Vagina (tissue), 2 donors: ENCODE data around the gene IYD. TPM values are rescaled to one million over a fixed set of nuclear protein-coding genes. Genes with fewer than 3 reads are reported as not detected.
A peak's percentile ranks its signal among the peaks of the same experiment; 100 is the strongest.

Source experiments
- DNase-seq, 2 donors: peaks; one replicate each; pipeline ENCODE4 v3.0.0-alpha.2; 2017; ENCODE audit errors: extremely low spot score in 2 of 2
- H3K27ac ChIP-seq: fragments of 200-600 bp; sonication (generic); one replicate; pipeline ENCODE4 v1.5.1; 2019
- H3K27me3 ChIP-seq: fragments of 200-600 bp; sonication (generic); one replicate; pipeline ENCODE4 v1.5.1; 2019
- H3K36me3 ChIP-seq, 2 donors: fragments of 200-600 bp; sonication (generic); one replicate each; pipeline ENCODE4 v1.5.1; 2017 to 2019
- H3K4me1 ChIP-seq: fragments of 200-600 bp; sonication (generic); one replicate; pipeline ENCODE4 v1.5.1; 2019
- H3K4me3 ChIP-seq, 2 donors: fragments of 200-600 bp; sonication (generic); 1 replicate in 1 of 2; 2 replicates in 1 of 2; pipeline ENCODE4 v1.5.1; 2016 to 2019
- H3K9me3 ChIP-seq: fragments of 200-600 bp; sonication (generic); one replicate; pipeline ENCODE4 v1.5.1; 2019
- POLR2A ChIP-seq, 2 donors: fragments of 450-650 bp; IDR thresholded peaks; one replicate each; pipeline ENCODE4 v1.6.1; 2017; ENCODE audit warnings: antibody characterized with exemption in 2 of 2, mild to moderate bottlenecking in 2 of 2, moderate library complexity in 2 of 2
- POLR2AphosphoS5 ChIP-seq, 2 donors: sonication (generic); formaldehyde crosslinking; IDR thresholded peaks; one replicate each; pipeline ENCODE4 v1.9.0; 2017; ENCODE audit warnings: antibody characterized with exemption in 2 of 2, mild to moderate bottlenecking in 2 of 2, low read depth in 1 of 2; ENCODE audit not compliant: insufficient read depth in 1 of 2
- intact Hi-C: fragments of 100-400 bp; cut with DNase I; formaldehyde crosslinking; loops from one replicate; pipeline ENCODE4 v1.15.1; 2023
- small RNA-seq: library from RNA; depleted of rRNA; stranded (forward); fragments of <200 nt; gene quantifications from one replicate; pipeline ENCODE3, GENCODE V24; 2016
- total RNA-seq: library from RNA; depleted of rRNA; stranded (reverse); fragments of >200 nt; gene quantifications from one replicate; pipeline ENCODE4 v1.2.3, GENCODE V29; 2016
- TF ChIP-seq, protein P1 (sequence below), 3 experiments: fragments of 450-650 bp in 2 of 3; fragments of 200-600 bp in 1 of 3; sonication (generic) in 1 of 3; IDR thresholded peaks; one replicate each; pipeline ENCODE4 v1.5.1; 2017 to 2019; ENCODE audit warnings: antibody characterized with exemption in 3 of 3, mild to moderate bottlenecking in 2 of 3, moderate library complexity in 2 of 3

The IYD gene
- total RNA-seq, 1 donor from 2014 or later, result not detected

DNA sequence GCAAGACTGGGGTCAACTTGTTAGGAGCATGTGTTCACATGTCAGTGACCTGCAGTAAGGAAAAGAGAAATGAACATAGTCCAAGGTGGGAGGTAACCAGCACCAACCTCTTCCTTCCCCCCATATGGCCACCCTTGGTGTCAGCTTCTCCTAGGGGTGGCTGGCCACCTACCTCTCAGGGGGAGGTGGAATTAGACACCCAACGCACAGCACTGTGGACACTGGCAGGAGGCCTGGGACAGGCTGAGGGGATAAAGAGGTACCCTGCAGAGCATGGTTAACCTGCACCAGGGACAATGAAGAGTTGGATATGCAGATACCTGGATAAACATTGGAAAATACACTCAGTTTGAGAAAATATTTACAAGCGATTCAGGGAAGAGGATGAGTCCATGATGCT, 84.5 kb downstream of the IYD start:
- intact Hi-C loops, result no loop called here
- TF ChIP-seq POLR2AphosphoS5 (IDR thresholded peaks at IDR 0.05; ENCODE audit: insufficient read depth in 1 of 2, low read depth in 1 of 2) (no peak), POLR2A (IDR thresholded peaks at IDR 0.05) (no peak)
- TF ChIP-seq, protein P1, sequence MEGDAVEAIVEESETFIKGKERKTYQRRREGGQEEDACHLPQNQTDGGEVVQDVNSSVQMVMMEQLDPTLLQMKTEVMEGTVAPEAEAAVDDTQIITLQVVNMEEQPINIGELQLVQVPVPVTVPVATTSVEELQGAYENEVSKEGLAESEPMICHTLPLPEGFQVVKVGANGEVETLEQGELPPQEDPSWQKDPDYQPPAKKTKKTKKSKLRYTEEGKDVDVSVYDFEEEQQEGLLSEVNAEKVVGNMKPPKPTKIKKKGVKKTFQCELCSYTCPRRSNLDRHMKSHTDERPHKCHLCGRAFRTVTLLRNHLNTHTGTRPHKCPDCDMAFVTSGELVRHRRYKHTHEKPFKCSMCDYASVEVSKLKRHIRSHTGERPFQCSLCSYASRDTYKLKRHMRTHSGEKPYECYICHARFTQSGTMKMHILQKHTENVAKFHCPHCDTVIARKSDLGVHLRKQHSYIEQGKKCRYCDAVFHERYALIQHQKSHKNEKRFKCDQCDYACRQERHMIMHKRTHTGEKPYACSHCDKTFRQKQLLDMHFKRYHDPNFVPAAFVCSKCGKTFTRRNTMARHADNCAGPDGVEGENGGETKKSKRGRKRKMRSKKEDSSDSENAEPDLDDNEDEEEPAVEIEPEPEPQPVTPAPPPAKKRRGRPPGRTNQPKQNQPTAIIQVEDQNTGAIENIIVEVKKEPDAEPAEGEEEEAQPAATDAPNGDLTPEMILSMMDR (IDR thresholded peaks at IDR 0.05), result no peak
- H3K4me3 ChIP-seq, result no peak overlapping the region
- no peak overlapping the region for H3K27ac ChIP-seq
- DNase-seq, result peak in 1 of 2 donors; percentile 47
- H3K9me3 ChIP-seq, result no peaks in the 10 kb centered on the region
- no peaks in the 10 kb centered on the region for H3K27me3 ChIP-seq
- H3K36me3 ChIP-seq, result no peaks in the 10 kb centered on the region
- no peaks in the 10 kb centered on the region for H3K4me1 ChIP-seq

Small RNA genes lying within 50 kb of the gene (small RNA-seq; reads per million reads assigned to genes)
- not detected for gene RNU4-7P

Other genes with a start within 250 kb of the IYD start
- 23.8 TPM for gene PPP1R14C, start 226.0 kb upstream of the IYD start, total RNA-seq
- gene PLEKHG1, start 230.9 kb downstream of the IYD start, total RNA-seq, result 38.5 TPM